Right ventricle myocardium superior (tissue), 1 donor: ENCODE results near the gene TNS1. TPM values are rescaled to one million over a fixed set of nuclear protein-coding genes. Genes with fewer than 3 reads are reported as not detected.
"Not testable (repeated sequence)": the region's sequence is repeated elsewhere in the genome, so short reads cannot be mapped to it uniquely, and the experiment has no call there.

Experiments
- ATAC-seq: fragments of 200-7000 bp; cut with Tn5 transposase; one replicate; pipeline ENCODE4 v1.9.1; 2020; ENCODE audit warnings: mild to moderate bottlenecking; ENCODE audit not compliant: poor library complexity
- DNase-seq: peaks from one replicate; pipeline ENCODE4 v3.0.0-alpha.2; 2020
- intact Hi-C: fragments of 100-400 bp; cut with DNase I; formaldehyde crosslinking; loops from one replicate; pipeline ENCODE4 v1.11.2; 2022
- total RNA-seq: library from RNA; stranded (reverse); fragmentation: NEBNext Ultra II Directional; extraction: Animal tissue kit (Norgen Biotek cat#: 25700); gene quantifications from one replicate; pipeline ENCODE4 v1.2.1, GENCODE V29; 2021
- donor health status: DM: no; HTN: yes; CAD: no; lungs with severe emphysema.

Gene TNS1
- total RNA-seq, 1 donor from 2014 or later: 722 TPM

DNA sequence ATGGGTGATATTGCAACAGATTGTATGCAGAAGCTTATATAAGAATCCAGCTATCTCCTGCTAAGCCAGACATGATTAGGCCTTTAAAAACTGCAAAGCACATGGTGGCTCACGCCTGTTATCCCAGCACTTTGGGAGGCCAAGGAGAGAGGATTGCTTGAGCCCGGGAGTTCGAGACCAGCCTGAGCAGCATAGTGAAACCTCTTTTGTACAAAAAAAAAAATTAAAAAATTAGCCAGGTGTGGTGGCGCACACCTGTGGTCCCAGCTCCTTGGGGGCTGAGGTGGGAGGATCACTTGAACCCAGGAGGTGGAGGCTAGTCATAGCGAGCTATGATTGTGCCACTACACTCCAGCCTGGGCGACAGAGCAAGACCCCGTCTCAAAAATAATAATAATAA, 204.6 kb downstream of the TNS1 start:
- DNase-seq: no peak
- intact Hi-C loops: no loop called here
- ATAC-seq: no peak

DNA sequence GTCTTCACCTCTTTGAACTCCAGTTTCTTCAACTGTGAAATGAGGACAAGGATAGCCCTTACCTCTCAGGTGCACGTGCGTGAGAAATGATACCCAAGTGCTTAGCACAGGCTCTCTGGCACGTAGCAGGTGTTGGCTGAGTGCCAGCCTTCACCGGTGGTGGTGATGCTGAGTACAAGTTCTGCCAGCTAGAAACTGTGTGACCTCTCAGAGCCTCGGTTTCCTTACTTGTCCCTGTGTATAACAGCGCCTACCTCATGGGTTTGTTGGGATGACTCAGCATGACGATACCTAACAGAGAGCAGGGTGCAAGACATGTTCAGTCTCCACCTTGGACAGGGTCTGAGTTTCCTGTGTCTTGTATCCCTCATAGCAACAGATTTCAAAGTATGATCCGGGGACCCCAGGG, 205.1 kb downstream of the TNS1 start:
- intact Hi-C loops: no loop called here
- DNase-seq: peak; percentile 77
- ATAC-seq: peak; percentile 13

DNA sequence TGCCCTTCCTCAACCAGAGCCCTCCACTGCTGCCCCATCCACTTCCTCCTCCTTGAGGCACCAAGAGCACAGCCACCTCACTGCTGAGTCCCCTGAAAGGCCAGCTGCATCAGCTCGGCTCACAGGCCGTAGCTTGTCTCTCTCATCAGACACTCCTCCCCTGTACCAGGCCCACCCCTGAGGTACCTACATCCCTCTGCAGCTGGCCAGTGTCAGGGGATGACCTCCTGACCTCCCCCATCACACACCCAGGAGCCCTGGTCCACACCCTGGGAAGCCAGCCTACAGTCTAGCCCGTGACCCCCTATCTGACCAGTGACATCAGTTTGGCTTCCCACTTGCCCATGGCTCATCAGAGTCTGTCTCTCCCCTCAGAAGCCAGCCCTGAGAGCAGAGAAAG, 205.6 kb downstream of the TNS1 start:
- DNase-seq (peak; percentile 45), ATAC-seq (peak; percentile 10)
- intact Hi-C loops: no loop called here

DNA sequence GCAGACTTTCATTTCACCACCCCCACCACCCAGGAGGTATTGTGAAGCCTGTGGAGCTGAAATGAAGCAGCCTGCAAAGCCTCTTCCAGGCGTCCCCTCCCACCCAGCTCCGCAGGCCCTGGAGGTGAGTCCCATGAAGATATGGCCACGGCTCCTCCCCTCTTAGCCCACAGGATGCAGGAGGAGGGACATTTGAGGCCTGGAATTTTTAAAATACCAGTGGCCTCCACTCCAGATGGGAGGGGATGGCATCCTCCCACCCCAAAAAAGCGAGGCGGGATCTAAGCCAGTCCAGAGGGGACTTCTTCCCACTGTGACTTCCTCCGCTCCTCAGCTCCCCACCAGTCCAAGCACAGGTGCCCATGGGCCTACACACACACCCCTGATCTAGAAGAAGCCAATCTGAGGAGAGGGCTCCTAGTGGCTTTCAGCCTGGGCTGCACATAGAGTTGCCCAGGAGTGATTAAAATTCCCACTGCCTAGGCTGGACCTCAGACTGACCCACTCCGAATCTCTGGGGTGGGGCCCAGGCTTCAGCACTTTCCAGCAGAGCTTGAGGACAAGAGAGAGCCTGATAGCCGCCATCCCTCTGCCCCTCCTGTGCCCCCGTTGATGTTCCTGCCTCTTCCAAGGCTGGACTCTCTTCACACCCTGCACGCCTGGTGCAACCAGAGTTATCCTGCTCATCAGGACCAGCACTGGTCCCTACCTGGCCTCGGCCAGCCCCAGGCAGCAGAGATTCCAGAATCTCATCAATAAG, 206.9 kb downstream of the TNS1 start:
- ATAC-seq (no peak), DNase-seq (peak; percentile 34)
- intact Hi-C loops: no loop called here

DNA sequence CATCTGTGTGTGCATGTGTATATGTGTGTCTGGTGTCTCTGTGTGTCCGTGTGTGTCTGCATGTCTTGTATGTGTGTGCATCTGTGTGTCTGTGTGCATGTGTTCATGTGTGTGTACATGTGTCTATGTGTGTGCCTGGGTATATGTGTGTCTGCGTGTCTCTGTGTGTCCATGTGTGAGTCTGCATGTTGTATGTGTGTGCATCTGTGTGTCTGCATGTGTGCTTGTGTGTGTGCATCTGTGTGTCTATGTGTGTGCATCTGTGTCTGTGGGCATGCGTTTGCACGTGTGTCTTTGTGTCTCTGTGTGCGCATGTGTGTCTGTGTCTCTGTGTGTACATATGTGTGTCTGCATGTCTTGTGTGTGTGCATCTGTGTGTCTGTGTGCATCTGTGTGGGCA, 207.7 kb downstream of the TNS1 start:
- intact Hi-C loops: no loop called here
- no peak for ATAC-seq

DNA sequence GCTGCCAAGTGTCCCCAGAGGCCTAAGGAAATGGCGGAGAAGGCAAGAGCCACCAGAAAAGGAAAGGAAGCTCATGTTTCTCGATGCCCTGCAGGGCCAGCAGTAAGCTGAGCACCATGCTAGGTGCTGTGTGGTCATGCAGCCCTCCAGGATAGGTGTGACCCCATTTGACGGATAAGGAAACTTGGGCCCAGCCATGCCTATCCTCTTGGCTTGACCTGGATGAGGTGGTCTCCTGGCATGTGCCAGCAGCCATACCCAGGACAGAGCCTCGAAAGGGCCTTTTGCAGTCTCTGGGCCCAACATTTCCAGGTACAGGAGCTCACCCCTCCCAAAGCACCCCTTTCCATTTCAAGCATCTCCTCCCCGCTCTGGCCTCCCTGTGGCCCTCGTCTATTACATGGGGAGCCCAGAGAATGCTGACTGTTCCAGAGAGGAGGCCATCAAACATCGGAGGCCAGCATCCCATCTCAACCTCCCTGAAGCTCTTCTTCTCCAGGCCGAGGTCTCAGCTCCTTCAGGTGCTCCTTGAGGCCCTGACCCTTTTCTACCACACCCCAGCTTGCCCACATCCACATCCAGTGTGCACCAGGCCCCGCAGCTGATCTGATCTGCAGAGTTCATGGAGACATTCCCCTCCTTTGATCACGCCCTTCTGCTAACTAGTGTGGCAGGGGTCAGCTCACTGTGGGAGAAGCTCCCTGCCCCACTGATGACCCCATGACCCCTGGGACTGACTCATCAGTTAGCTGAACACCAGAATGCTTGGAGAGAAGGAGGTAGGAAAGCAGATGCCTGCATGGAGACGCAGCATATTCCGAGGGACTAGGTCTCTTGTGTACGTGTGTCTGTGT, 208.4 kb downstream of the TNS1 start:
- ATAC-seq: no peak
- intact Hi-C loops: no loop called here
- peak; percentile 31 for DNase-seq

More for the DNA sequence above, 207.7 kb downstream of the TNS1 start:
- DNase-seq: no peak

DNA sequence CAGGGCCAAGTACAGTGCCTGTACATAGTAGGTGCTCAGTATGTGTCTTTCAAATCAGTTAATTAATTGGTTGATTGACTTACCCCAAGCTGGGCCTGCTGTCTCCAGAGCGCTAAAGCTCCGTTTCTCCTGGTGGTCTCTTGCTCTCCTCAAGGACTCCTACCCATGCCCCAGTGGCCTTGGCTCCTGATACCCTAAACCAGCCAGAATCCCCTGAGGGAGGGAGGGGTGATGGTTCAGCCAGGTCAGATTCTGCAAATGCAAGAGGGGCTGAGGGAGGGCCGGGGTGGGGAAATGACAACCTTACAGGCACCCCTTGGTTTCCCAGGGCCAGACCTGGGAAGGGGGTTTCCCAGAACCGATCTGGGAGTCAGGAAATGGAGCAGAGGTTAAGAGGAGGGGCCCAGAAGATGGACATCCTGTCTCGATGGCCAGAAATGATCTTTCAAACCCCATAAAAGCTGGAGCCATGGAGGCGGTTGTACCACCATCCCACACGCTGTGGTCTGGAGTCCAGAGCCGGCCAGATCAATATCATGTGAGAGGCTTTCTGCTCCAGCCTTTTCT, 209.1 kb downstream of the TNS1 start:
- no peak for ATAC-seq
- DNase-seq: no peak
- intact Hi-C loops: no loop called here

DNA sequence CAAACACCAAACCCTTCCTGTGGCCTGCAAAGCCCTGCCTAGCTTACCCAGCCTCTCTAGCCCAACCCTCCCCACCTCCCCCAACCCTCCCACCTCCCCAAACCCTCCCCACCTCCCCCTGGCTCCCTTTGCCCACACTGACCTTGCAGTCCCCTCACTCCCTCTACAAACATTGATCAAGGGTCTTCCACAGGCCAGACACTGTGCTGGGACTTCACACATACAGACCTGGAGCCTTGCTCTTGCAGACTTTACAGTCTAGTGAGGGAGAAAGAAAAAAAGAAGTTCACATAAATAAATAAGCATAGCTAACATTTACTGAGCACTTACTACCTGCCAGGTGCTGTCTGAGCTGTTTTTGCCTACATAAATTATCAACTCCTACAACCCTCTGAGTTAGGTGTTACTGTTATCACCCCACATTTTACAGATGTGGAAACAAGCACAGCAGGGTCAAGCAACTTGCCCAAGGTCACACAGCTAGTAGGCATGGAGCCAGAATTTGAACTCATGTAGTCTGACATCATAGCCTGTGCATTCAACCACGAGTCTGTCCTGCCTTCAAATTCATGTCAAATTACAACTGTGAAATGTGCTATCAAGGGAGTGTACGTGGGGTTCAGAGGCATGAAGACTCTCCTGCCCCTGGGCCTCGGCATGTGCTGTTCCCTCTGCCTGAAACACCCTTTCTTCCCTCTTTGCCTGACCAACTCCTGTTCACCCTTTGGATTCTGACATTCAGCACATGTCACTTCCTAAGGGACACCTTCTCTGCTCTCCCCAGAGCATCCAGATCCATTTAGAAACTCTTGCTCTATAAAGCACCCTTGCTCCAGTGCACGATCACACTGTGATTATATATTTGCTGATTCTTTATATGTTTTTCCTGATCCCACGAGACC, 209.9 kb downstream of the TNS1 start:
- intact Hi-C loops: no loop called here
- DNase-seq: no peak
- no peak for ATAC-seq

DNA sequence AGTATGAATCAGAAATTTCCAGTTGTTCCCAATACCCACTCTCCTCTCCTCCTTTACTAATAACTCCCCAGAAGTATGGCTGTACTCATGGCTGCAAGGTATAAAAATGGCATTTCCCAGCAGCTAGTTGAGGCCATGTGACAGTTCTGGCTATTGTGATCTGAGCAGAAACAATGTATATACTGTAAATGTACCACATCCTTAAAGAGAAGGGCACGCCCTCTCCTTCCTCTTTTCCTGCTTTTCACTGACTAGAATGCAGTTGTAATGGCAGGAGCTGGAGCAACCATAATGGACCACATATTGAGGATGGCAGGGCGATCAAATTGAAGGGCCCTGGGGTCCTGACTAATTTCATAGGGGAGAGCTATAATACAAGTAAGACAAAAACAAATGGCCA, 211.2 kb downstream of the TNS1 start:
- ATAC-seq: no peak
- intact Hi-C loops: no loop called here
- no peak for DNase-seq

DNA sequence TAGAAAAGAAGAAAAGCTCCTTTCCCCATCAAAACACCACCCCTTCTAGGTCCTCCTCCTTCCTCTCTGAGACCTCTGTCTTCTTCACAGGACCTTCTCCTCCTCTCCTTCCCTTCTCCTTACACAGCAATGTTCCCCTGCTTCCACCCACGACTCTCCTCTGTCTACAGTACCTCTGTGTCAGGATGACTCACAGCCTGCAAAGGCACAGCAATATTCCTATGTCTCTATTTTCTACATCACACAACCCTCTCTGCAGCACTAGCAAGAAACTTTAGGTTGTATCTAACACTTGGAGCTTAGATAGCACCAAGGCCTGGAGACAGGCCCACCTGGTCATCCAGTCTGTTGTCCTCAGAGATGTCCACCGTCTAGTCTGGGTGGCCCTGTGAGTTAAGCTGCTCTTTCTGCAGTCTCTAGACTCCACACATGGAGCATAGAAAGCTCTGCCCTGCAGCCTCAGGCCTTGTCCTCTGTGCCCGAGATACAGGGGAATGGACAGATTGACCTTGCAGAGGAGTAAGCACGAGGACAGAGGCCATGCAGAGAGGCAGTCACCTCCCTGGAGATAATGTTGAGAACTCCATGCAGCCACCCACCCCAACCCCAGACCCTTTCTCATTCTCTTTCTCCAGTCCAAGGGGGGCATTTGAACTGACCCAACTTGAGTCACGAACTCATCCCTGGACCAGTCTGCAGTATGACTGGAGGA, 212.0 kb downstream of the TNS1 start:
- intact Hi-C loops: no loop called here
- ATAC-seq: no peak
- DNase-seq: no peak

DNA sequence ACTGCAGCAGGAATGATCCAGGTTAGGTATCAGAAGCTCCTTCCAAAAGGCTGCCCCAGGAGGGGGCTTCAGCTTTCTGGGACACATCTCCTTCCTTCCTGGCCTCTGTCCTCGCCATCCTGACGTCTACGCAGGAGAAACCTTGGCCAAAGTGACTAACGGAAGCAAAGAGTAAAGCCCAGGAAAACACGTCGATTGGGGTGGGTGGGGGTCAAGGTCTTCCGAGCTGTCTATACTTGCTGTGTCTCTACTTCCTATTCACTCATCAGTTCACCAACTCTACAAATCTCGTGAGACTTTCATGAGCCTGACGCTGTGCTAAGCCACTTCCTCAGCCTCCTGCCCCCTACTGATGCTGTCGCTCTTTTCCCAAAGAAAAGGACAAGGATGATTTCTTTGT, 212.6 kb downstream of the TNS1 start:
- intact Hi-C loops: no loop called here
- ATAC-seq (no peak), DNase-seq (peak; percentile 38)

DNA sequence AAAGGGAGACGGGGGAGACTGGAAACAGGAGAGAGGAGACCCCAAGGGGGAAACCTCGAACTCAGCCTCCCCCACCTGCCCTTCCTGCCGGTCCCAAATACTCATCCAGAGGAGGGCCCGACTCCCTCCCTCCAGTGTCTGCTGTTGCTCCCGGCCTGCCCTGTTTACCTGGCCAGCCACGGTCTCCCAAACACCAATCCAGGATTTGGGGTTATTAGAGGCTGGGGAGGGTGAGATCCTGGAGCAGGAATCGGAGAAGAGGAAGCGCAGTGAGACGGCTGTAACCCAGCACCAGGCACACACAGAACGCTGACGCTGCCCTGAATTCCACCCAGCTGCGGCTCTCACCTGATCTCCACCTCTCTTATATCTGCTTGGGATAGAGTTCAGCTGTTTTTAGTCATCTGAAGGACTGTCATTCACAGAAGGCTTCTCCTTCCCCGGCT, 213.0 kb downstream of the TNS1 start:
- intact Hi-C loops: loop anchor here (2.0 to 5.0 kb wide), 4 partner anchors 98 to 283 kb away; no protein-coding TSS in a partner anchor
- DNase-seq: peak; percentile 42
- ATAC-seq: no peak

DNA sequence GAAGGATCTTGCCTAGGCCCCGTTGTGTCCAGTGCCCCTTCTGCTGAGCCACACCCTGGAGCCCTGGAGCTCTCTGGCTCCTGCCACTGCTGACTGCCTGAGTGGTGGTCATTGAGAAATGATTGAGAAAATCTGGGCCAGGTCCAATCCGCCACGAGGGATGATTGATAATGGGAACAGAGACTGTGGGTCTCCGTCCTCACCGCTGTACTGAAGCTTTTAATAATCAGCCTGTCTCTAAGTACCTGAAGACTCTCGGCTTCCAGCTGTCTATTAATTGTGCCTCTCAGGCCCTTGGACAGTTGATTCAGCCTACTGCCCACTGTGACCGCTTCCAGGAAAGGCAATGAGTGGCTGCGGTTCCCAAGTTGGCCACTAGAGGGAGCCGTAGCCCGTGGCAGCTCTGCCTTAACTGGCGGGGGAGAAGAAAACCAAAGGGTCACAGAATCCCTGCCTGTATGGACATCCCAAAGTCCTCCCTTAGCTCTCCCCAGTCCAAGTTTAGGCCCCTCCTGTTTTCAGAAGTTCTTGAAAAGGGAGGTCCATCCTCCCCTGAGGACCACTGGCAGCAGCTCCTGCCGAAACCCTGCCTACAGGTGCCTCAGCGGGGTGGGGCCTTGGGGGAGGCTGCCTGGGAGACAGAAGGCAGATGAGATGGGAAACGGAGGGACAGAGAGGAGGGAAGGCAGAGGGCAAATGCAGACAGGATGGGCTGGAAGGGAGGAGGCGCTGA, 213.6 kb downstream of the TNS1 start:
- DNase-seq: peak; percentile 91
- intact Hi-C loops: loop anchor here (2.0 to 5.0 kb wide), 4 partner anchors 98 to 283 kb away; no protein-coding TSS in a partner anchor
- ATAC-seq: peak; percentile 69

DNA sequence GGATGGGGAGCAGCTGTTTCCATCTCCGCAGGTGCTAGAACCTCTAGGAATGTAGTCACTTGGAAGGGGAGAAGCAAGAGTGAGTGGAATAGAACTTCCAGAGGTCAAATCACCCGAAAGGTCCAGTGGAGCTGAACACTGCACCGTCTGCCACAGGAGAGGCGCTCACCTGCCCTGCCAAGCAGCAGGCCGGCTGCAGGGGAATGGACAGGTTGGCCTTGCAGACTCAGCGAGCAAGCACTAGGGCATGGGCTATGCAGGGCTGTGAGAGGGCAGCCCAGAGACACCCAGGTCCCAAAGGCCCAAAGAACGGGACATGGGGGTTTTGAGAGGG, 214.2 kb downstream of the TNS1 start:
- intact Hi-C loops: loop anchor here (2.0 to 5.0 kb wide), 4 partner anchors 99 to 284 kb away; no protein-coding TSS in a partner anchor
- peak; percentile 37 for DNase-seq
- no peak for ATAC-seq

DNA sequence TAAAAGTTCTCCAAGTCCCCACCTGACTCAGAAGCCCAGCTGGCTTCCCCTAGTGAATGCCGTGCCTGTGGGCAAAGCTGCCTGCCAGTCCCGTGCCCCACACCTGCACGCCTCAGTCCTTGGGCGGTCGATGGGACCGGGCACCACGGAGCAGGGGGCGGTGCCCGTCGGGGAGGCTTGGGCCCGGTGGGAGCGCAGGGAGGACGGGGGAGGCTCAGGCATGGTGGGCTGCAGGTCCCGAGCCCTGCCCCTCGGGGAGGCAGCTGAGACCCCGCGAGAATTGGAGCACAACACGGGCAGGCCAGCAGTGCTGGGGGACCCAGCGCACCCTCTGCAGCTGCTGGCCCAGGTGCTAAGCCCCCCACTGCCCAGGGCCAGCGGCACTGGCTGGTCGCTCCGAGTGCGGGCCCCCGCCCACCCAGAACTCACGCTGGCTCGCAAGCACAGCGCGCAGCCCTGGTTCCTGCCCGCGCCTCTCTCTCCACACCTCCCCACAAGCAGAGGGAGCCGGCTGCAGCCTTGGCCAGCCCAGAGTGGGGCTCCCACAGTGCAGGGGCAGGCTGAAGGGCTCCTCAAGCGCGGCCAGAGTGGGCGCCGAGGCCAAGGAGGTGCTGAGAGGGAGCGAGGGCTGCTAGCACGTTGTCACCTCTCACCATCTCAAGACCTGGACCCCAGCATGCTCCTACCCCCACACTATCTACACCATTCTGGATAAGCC, 215.5 kb downstream of the TNS1 start:
- DNase-seq (peak; percentile 39), ATAC-seq (no peak)
- intact Hi-C loops: loop anchor here (5.0 kb wide), 3 partner anchors 100 to 285 kb away; no protein-coding TSS in a partner anchor

DNA sequence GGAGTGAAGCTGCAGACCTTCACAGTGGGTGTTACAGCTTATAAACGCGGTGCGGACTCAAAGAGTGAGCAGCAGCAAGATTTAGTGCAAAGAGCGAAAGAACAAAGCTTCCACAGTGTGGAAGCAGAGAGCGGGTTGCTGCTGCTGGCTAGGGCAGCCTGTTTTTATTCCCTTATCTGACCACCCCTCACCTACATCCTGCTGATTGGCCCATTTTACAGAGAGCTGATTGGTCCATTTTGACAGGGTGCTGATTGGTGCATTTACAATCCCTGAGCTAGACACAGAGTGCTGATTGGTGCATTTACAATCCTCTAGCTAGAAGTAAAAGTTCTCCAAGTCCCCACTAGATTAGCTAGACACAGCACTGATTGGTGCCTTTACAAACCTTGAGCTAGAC, 216.2 kb downstream of the TNS1 start:
- DNase-seq, ATAC-seq: not testable (repeated sequence)
- intact Hi-C loops: loop anchor here (5.0 kb wide), 3 partner anchors 101 to 286 kb away; no protein-coding TSS in a partner anchor
